Measurements from ENCODE around the gene LPCAT2. TPM values are rescaled to one million over a fixed set of nuclear protein-coding genes. Genes with fewer than 3 reads are reported as not detected.

Gene LPCAT2
- total and polyA plus RNA-seq, 2 donors (not counting 3 experiments of a cell fraction or from before 2014, with no cell fraction given), result 64.5 to 72.9 TPM

DNA sequence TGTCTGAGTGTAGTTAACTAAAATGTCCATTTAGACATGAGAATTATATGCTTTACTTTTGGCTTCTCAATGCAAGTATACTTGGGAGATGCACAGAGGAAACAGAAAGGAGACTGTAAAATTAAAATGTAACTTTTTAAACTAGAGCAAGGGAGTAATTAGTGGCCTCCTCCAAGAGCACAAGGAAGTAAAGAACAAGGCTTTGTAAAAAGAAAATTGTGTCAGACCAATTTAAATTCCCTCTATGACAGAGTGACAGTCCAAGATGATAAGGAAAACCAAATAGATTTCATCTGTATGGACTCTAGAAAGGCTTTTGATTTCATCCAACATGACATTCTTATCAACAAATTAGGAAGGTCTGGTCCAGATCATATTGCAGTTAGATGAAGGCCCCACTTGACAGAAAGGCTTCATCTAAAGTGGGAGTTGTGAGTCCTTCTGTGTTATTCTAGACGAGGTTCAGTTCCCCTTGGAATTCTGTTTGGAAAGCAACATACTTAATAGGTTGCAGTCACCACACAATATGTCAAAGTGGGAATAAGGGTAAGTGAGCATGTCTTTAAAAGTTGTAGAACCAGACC lies 51.2 kb downstream of the LPCAT2 start:
- ChIA-PET CTCF (interaction anchor here (1.1 to 2.8 kb wide), 4 partner anchors 16 to 95 kb away, joined by 5 to 10 read pairs (median 6); no protein-coding TSS in a partner anchor), POLR2A (no interaction called here)
- Histone ChIP-seq H4K20me1 (replicated peaks; ENCODE audit: control insufficient read depth, extremely low read depth, insufficient read depth, low read length) (no peaks in the 10 kb centered on the region), H3K27ac (ENCODE audit: insufficient read depth, low read depth, low read length) (no peak overlapping the region), H2AFZ (ENCODE audit: low read depth, low read length) (no peak overlapping the region), H3K4me2 (ENCODE audit: insufficient read depth, low read length) (peak overlapping the region; percentile 80), H3K27me3 (ENCODE audit: control insufficient read depth in 2 of 2, insufficient read depth in 2 of 2, low read length in 2 of 2) (no peaks in the 10 kb centered on the region), H3K4me1 (ENCODE audit: control insufficient read depth, extremely low read depth, insufficient read depth, low read length) (peaks cover 76% of the 10 kb centered on the region), H3K79me2 (ENCODE audit: control insufficient read depth, insufficient read depth, low read length) (peaks cover 3% of the 10 kb centered on the region), H3K9ac (replicated peaks; ENCODE audit: extremely low read depth, insufficient read depth, low read length) (no peak overlapping the region), H3K4me3 (replicated peaks in 1 of 3; ENCODE audit: insufficient read depth in 1 of 3, low read depth in 1 of 3, low read length in 3 of 3) (no peak overlapping the region), H3K9me1 (replicated peaks; ENCODE audit: control insufficient read depth, extremely low read depth, insufficient read depth, low read length) (no peaks in the 10 kb centered on the region), H3K36me3 (ENCODE audit: control insufficient read depth in 2 of 2, extremely low read depth in 1 of 2, insufficient read depth in 2 of 2, low read length in 2 of 2) (peaks cover 4 to 12% of the 10 kb centered on the region in 2 experiments), H3K9me3 (replicated peaks; ENCODE audit: control insufficient read depth, insufficient read depth, low read length) (no peaks in the 10 kb centered on the region)
- no peak for DNase-seq (ENCODE audit: low read depth, low spot score)
- FAIRE-seq, result no peak
- dilution Hi-C loops (cut with MboI; ENCODE audit: extremely low pct_ligation_motif_present, low sequenced_read_pairs), result no loop called here
- BruUV-seq (replicated peaks), result no TSS peak
- no peak for TF ChIP-seq EZH2 (IDR thresholded peaks at IDR 0.05; ENCODE audit: borderline replicate concordance, low read depth, low read length, severe bottlenecking)
- TF ChIP-seq JUN (IDR thresholded peaks at IDR 0.05; ENCODE audit: borderline replicate concordance, insufficient read depth, insufficient read length, low read depth), result no peak
- TF ChIP-seq, protein P1, sequence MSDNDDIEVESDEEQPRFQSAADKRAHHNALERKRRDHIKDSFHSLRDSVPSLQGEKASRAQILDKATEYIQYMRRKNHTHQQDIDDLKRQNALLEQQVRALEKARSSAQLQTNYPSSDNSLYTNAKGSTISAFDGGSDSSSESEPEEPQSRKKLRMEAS (IDR thresholded peaks at IDR 0.05; ENCODE audit: insufficient read depth, insufficient read length), result no peak
- TF ChIP-seq, protein P2, sequence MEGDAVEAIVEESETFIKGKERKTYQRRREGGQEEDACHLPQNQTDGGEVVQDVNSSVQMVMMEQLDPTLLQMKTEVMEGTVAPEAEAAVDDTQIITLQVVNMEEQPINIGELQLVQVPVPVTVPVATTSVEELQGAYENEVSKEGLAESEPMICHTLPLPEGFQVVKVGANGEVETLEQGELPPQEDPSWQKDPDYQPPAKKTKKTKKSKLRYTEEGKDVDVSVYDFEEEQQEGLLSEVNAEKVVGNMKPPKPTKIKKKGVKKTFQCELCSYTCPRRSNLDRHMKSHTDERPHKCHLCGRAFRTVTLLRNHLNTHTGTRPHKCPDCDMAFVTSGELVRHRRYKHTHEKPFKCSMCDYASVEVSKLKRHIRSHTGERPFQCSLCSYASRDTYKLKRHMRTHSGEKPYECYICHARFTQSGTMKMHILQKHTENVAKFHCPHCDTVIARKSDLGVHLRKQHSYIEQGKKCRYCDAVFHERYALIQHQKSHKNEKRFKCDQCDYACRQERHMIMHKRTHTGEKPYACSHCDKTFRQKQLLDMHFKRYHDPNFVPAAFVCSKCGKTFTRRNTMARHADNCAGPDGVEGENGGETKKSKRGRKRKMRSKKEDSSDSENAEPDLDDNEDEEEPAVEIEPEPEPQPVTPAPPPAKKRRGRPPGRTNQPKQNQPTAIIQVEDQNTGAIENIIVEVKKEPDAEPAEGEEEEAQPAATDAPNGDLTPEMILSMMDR (IDR thresholded peaks at IDR 0.05; ENCODE audit: extremely low read depth in 1 of 2, insufficient read depth in 1 of 2, low read depth in 1 of 2, low read length in 2 of 2), result no peak
- TF ChIP-seq MYC (IDR thresholded peaks at IDR 0.05; ENCODE audit: low read depth, low read length), result no peak
- no peak for TF ChIP-seq POLR2A (IDR thresholded peaks at IDR 0.05; ENCODE audit: low read depth, low read length)
- no peak for TF ChIP-seq GATA2 (IDR thresholded peaks at IDR 0.05; ENCODE audit: insufficient read depth, insufficient read length, low read depth, low read length)
- no peak for TF ChIP-seq FOS (IDR thresholded peaks at IDR 0.05; ENCODE audit: borderline replicate concordance, insufficient read depth, low read length)
- TF ChIP-seq POLR2AphosphoS5 (IDR thresholded peaks at IDR 0.05; ENCODE audit: insufficient read depth, low read depth, low read length), result no peak
- intact Hi-C loops (cut with micrococcal nuclease), result loop anchor here (1.0 to 2.0 kb wide), 3 partner anchors 53 to 95 kb away; no protein-coding TSS in a partner anchor
